ENCODE measurements around the gene CD59.
"Not testable (repeated sequence)": the region's sequence is repeated elsewhere in the genome, so short reads cannot be mapped to it uniquely, and the experiment has no call there.

The CD59 gene

DNA sequence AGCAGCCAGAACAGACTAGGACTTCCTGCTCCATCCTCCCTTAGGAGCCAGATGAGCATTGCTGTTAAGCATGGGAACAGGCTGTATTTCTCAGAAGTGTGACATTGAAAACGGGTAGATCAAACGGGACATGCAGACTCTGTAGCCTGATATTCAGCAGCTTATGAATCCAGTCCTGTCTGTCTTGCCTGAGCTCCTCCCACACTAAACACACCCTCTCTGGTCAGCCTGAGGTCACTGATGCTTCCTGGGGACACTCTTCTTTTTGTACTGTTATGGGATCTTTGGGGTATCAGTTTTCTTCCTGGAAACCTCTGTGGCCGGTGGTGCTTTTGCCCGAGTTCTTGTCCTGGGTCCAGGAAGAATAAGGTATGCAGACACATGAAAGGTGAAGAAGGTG lies 71.4 kb downstream of the CD59 start:
- no peak for DNase-seq

DNA sequence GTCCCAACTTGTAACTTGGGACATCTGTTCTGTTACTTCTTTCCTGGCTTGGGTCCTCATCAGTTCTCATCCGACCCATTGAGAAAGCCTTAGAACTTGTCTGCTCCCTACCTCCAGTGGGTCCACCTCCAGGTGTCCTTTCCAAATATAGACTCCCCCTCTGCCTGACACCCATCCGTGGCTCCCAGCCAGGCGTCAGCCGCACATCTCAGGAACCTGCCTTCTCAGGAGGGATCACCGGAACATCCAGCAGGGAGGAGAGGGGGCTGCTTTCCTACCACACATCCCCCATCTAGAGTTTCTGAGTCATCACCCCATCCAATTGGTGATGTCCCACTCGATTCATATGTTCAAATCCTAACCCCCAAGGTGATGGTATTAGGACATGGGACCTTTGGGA lies 72.1 kb downstream of the CD59 start:
- DNase-seq, result no peak

DNA sequence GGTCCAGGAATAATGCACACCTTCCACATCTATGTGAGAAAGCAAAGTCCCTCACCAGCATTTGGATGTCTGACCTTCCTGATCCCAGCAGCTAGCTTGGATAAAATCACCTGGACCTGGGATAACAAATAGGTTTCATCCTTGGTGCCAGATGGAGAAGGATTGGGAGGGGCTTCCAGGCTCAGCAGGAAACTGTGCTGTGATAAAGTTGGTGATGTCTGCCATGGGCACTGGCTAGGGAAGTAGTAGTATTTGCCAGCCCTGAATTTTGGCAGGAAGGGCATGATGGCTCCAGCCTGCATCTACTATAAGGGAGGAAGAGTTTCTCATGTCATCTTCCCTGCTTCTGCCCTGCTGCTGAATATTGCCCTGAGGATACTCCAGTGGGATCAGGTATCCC lies 73.1 kb downstream of the CD59 start:
- no peak for DNase-seq

DNA sequence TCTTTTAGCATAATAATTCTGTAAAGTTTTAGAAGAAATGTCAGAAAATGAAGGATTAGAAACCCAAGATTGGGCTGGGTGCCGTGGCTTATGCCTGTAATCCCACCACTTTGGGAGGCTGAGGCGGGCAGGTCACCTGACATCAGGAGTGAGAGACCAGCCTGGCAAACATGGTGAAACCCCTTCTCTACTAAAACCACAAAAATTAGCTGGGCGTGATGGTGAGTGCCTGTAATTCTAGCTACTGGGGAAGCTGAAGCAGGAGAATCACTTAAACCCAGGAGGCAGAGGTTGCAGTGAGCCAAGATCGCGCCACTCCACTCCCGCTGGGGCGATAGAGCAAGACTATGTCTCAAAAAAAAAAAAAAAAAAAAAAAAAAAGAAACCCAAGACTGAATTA lies 74.7 kb downstream of the CD59 start:
- DNase-seq, result not testable (repeated sequence)

- no peak for DNase-seq
Observed at GRCh38 chr11:33660962-33661361, 75.3 kb downstream of the CD59 start.

- DNase-seq, result no peak
Observed at GRCh38 chr11:33659370-33660139, 76.7 kb downstream of the CD59 start.

GRCh38 chr11:33658195-33658900 lies 77.9 kb downstream of the CD59 start:
- DNase-seq, result no peak

GRCh38 chr11:33657757-33658156 lies 78.5 kb downstream of the CD59 start:
- no peak for DNase-seq

DNA sequence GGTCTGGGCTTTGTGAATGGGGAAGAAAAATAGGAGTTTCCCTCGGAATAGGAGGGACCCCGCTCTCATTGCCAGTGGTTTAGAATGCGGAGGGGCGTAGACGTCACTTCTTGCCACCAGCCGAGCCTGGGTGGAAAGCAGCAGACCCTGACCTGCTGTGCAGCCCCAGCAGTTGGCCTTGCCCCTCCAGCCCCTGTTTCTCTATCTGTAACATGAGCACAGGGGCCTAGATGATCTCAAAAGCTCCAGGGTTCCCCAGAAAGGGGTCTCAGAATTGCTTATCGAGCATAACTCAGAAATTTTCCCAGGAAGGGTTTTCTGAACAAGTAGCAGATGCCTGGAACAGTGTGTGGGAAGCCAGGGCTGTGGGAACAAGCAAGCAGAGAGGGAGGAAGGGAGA lies 79.5 kb downstream of the CD59 start:
- no peak for DNase-seq

DNA sequence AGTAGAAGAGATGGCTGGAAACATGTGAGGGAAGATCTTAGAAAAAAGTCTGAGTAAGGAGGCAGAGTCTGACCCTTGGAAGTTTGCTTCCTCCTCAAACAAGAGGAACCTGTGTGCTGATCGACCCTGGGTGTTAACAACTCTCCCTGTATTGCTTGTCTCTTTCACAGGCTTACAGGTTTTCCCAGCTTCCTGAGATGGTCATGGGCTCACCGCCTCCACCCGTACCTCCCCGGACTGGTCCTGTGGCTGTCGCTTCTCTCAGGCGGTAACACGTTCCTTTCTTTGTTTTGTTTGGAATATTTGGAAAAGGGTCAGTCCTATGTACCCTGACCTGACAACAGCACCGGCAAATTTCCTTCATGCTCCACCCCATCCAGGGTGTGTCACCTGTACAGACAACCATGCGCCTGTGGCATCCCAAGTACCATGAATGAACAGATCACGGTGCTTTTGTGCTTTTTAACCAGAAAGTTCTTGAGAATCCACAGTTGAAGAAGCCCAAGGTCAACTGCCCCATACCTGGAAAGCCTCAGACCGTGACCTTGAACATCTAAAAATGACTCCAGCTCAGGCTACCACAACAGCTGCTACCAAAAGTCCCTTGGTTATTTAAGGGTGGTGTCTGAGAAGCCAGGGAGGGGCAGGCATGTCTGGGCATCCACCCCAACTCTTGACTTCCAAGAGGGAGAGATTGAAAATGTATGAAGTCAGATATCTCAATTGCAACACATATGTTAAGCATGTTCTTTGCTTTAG lies 80.2 kb downstream of the CD59 start:
- no peak for DNase-seq

DNA sequence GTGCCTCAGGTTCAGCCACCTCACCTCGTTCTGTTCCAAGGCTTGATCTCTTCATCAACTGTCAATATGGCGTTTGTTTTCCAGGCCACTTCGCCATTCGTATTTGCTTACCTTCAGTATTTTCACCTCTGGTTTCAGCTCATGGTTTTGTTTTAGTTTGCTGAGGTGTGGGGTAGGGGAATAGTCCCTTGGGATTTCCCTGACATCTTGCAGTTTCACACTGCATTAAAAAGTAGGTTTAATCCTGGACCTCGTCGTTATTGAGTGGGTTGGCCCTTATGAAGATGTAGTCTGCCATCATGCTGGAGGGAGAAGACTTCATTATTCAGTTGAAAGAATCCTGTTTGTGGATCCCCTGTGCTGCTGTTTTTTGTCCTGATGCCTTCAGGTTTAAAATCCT lies 81.6 kb downstream of the CD59 start:
- no peak for DNase-seq

All from NCI-H82 (cell line).